Gastrocnemius medialis (tissue), 4 donors: ENCODE measurements around the gene CST4. TPM values are rescaled to one million over a fixed set of nuclear protein-coding genes. Genes with fewer than 3 reads are reported as not detected.
"Not testable (repeated sequence)": the region's sequence is repeated elsewhere in the genome, so short reads cannot be mapped to it uniquely, and the experiment has no call there.

Experiments used
- ATAC-seq, 2 donors: fragments of 150-250 bp; one replicate each; pipeline ENCODE4 v1.9.1; 2016
- DNase-seq, 2 donors: peaks; one replicate each; pipeline ENCODE4 v3.0.0-alpha.2; 2019
- H3K27ac ChIP-seq, 4 donors: fragments of 200-600 bp; sonication (generic); 1 replicate in 1 of 4; 2 replicates in 3 of 4; pipeline ENCODE4 v1.5.1; 2016 to 2018; ENCODE audit warnings: mild to moderate bottlenecking in 2 of 4, moderate library complexity in 1 of 4
- H3K27me3 ChIP-seq, 3 donors: fragments of 200-600 bp; sonication (generic) in 2 of 3; 1 replicate in 1 of 3; 2 replicates in 2 of 3; pipeline versions ENCODE4 v1.5.1 to v1.6.0; 2016 to 2019; ENCODE audit warnings: mild to moderate bottlenecking in 1 of 3, moderate library complexity in 1 of 3
- H3K36me3 ChIP-seq, 2 donors: fragments of 200-600 bp; sonication (generic) in 1 of 2; one replicate each; pipeline ENCODE4 v1.5.1; 2017 to 2018
- H3K4me1 ChIP-seq, 2 donors: fragments of 200-600 bp; sonication (generic) in 1 of 2; one replicate each; pipeline ENCODE4 v1.5.1; 2016 to 2017; ENCODE audit warnings: mild to moderate bottlenecking in 2 of 2
- H3K4me3 ChIP-seq, 4 donors: fragments of 200-600 bp; sonication (generic) in 3 of 4; 1 replicate in 1 of 4; 2 replicates in 3 of 4; pipeline ENCODE4 v1.5.1; 2016 to 2019; ENCODE audit warnings: mild to moderate bottlenecking in 2 of 4
- H3K9me3 ChIP-seq, 3 donors: fragments of 200-600 bp; sonication (generic) in 2 of 3; 1 replicate in 1 of 3; 2 replicates in 2 of 3; pipeline ENCODE4 v1.5.1; 2016 to 2019
- CTCF ChIP-seq, 5 experiments: fragments of 450-650 bp in 3 of 5; fragments of 200-600 bp in 2 of 5; sonication (generic) in 2 of 5; IDR thresholded peaks in 4 of 5; conservative IDR thresholded peaks in 1 of 5; 1 replicate in 4 of 5; 2 replicates in 1 of 5; pipeline ENCODE4 v1.5.1; 2016 to 2019; ENCODE audit warnings: antibody characterized with exemption in 5 of 5, mild to moderate bottlenecking in 3 of 5, moderate library complexity in 3 of 5
- POLR2A ChIP-seq, 2 donors: fragments of 450-650 bp; IDR thresholded peaks; one replicate each; pipeline ENCODE4 v1.6.1; 2017; ENCODE audit warnings: antibody characterized with exemption in 2 of 2, mild to moderate bottlenecking in 2 of 2, moderate library complexity in 2 of 2
- in situ Hi-C, 4 donors: fragments of 200-750 bp; cut with MboI; loops; one replicate each; pipeline versions ENCODE4 v1.15.0 to v1.8.0; 2017; ENCODE audit warnings: low sequenced_read_pairs in 4 of 4
- intact Hi-C: fragments of 100-400 bp; cut with DNase I; formaldehyde crosslinking; loops from one replicate; pipeline ENCODE4 v1.15.1; 2023; ENCODE audit warnings: low total_unique reads
- total RNA-seq, 4 donors: library from RNA; depleted of rRNA; stranded (reverse); fragments of >200 nt; gene quantifications; one replicate each; pipeline versions ENCODE4 v1.1.0 to v1.2.3, GENCODE V29; 2016

Gene CST4
- total RNA-seq, 4 donors from 2014 or later = not detected

GRCh38 chr20:23686046-23686750 is 2.6 kb downstream of the CST4 start:
- ATAC-seq (no peak), DNase-seq (no peak)
- Histone ChIP-seq H3K4me3 (no peak overlapping the region), H3K27ac (no peak overlapping the region), H3K9me3 (no peaks in the 10 kb centered on the region), H3K4me1 (no peaks in the 10 kb centered on the region), H3K36me3 (no peaks in the 10 kb centered on the region), H3K27me3 (no peaks in the 10 kb centered on the region)
- TF ChIP-seq POLR2A (IDR thresholded peaks at IDR 0.05) (no peak), CTCF (IDR thresholded peaks at IDR 0.05 in 4 of 5, conservative IDR thresholded peaks at IDR 0.05 in 1 of 5) (no peak)
- intact Hi-C loops (no loop called here), in situ Hi-C loops (loop anchor here in 1 of 4 donors (25.0 kb wide), 1 partner anchor 276 kb away; no protein-coding TSS in a partner anchor)

GRCh38 chr20:23685529-23685896 is 3.3 kb downstream of the CST4 start:
- H3K27ac ChIP-seq, ATAC-seq, H3K4me3 ChIP-seq, H3K9me3 ChIP-seq, DNase-seq, H3K27me3 ChIP-seq, H3K36me3 ChIP-seq, intact Hi-C loops, H3K4me1 ChIP-seq: not testable (repeated sequence)
- in situ Hi-C loops = loop anchor here in 1 of 4 donors (25.0 kb wide), 1 partner anchor 277 kb away; no protein-coding TSS in a partner anchor

GRCh38 chr20:23684261-23684660 is 4.6 kb downstream of the CST4 start:
- Histone ChIP-seq H3K36me3 (no peaks in the 10 kb centered on the region), H3K4me3 (no peak overlapping the region), H3K4me1 (no peaks in the 10 kb centered on the region), H3K27ac (no peak overlapping the region), H3K9me3 (no peaks in the 10 kb centered on the region), H3K27me3 (no peaks in the 10 kb centered on the region)
- in situ Hi-C loops = loop anchor here in 1 of 4 donors (25.0 kb wide), 1 partner anchor 278 kb away; no protein-coding TSS in a partner anchor
- DNase-seq (no peak), ATAC-seq (no peak)
- intact Hi-C loops = no loop called here
- TF ChIP-seq POLR2A (IDR thresholded peaks at IDR 0.05) = no peak
- no peak for TF ChIP-seq CTCF (IDR thresholded peaks at IDR 0.05 in 4 of 5, conservative IDR thresholded peaks at IDR 0.05 in 1 of 5)

- H3K27ac ChIP-seq = no peak overlapping the region
- no peak overlapping the region for H3K4me3 ChIP-seq
- H3K4me1 ChIP-seq = no peaks in the 10 kb centered on the region
- intact Hi-C loops (no loop called here), in situ Hi-C loops (loop anchor here in 1 of 4 donors (25.0 kb wide), 1 partner anchor 278 kb away; no protein-coding TSS in a partner anchor)
- H3K9me3 ChIP-seq = no peaks in the 10 kb centered on the region
- no peak for TF ChIP-seq CTCF (IDR thresholded peaks at IDR 0.05 in 4 of 5, conservative IDR thresholded peaks at IDR 0.05 in 1 of 5)
- no peak for TF ChIP-seq POLR2A (IDR thresholded peaks at IDR 0.05)
- no peak for ATAC-seq
- H3K27me3 ChIP-seq = no peaks in the 10 kb centered on the region
- DNase-seq = no peak
- H3K36me3 ChIP-seq = no peaks in the 10 kb centered on the region
Measured at GRCh38 chr20:23683807-23684206, 5.0 kb downstream of the CST4 start.

- Histone ChIP-seq H3K4me3 (no peak overlapping the region), H3K36me3 (no peaks in the 10 kb centered on the region), H3K9me3 (no peaks in the 10 kb centered on the region), H3K27me3 (no peaks in the 10 kb centered on the region), H3K27ac (no peak overlapping the region), H3K4me1 (no peaks in the 10 kb centered on the region)
- intact Hi-C loops = no loop called here
- in situ Hi-C loops = loop anchor here in 1 of 4 donors (25.0 kb wide), 1 partner anchor 279 kb away; no protein-coding TSS in a partner anchor
- no peak for TF ChIP-seq POLR2A (IDR thresholded peaks at IDR 0.05)
- TF ChIP-seq CTCF (IDR thresholded peaks at IDR 0.05 in 4 of 5, conservative IDR thresholded peaks at IDR 0.05 in 1 of 5) = no peak
- ATAC-seq = no peak
- DNase-seq = no peak
Measured at GRCh38 chr20:23683281-23683680, 5.6 kb downstream of the CST4 start.
